GM21390 (cell line): ENCODE data around the gene BCR.

Source experiments
- ATAC-seq: cut with Tn5 transposase; IDR thresholded peaks from one replicate; pipeline ENCODE4 v1.9.1; 2021; ENCODE audit not compliant: unreplicated experiment

The BCR gene

GRCh38 chr22:23215294-23216241, 35.3 kb downstream of the BCR start:
- ATAC-seq, result no peak

DNA sequence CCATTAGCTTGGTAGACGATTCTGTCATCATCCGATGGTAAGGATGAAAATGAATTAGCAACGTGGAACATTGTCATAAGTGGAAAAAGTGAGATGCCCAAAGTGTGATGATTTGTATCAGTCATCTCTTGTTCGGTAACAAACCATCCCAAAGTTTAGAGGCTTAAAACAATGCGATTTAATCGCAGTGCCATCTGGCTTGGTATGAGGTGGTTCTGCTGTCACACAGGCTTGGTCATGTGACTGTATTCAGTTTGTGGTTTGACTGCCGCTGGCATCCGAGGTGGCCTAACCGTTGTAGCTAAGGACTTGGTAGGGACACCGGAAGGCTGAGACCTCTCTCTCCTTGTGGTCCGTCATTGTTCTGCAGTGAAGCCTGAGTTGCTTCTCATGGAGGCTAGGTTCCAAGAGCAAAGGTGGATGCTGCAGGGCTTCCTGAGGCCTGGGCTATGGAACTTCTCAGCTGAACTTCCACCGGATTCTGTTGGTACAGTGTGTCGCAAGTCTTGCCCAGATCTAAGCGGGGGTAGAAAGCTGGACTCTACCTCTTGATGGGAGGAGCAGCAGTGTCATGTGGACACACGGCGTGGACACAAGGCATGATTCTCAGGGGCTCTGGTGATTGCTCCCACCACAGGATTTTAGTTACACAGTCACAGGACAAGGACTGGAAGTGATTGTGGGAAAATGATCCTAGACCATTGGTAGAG, 36.3 kb downstream of the BCR start:
- ATAC-seq, result no peak

DNA sequence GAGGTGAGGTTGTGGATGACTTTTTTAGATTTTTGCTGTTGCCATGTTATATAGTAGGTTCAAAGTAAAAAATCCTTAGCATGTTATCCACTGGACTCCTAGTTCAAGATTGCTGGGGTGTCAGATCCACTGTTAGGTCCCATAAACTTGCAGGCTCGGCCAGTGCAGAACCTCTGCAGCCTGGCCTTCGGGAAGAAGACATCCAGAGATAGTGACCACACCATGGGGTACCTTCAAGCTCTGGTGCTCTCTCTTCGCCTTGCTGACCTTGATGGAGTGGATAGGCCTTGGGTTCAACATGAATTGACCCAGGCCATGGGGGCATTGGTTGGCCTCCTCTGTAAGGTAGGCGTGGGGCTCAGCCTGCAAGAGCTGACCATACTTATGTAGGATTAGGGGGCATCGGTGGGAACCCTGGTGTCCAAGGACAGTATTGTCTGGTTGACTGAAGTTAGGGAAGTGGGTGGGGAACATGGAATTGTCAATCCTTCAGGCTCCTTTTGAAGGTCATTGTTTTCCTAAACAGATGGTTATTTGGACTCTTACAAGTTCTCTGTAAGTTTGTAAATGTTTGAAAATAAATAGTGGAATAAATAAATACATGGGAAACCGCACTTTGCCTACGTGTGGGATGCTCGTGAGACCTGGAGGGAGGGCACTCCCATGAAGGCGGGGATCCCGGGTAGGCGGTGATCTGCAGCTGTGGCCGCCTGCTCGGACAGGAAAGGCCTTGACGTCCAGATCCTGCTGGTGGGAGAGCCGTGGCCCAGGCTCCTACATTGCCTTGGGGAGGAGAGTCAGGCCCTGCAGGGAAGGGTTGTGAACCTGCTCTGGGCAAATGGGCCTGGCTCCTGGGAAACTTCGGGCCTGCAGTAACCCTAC, 37.1 kb downstream of the BCR start:
- no peak for ATAC-seq

- ATAC-seq, result no peak
Observed at GRCh38 chr22:23218053-23218866, 38.0 kb downstream of the BCR start.

- no peak for ATAC-seq
Observed at GRCh38 chr22:23218867-23219251, 38.5 kb downstream of the BCR start.

GRCh38 chr22:23219317-23219716, 39.0 kb downstream of the BCR start:
- ATAC-seq, result no peak

GRCh38 chr22:23219822-23220484, 39.6 kb downstream of the BCR start:
- ATAC-seq, result no peak

DNA sequence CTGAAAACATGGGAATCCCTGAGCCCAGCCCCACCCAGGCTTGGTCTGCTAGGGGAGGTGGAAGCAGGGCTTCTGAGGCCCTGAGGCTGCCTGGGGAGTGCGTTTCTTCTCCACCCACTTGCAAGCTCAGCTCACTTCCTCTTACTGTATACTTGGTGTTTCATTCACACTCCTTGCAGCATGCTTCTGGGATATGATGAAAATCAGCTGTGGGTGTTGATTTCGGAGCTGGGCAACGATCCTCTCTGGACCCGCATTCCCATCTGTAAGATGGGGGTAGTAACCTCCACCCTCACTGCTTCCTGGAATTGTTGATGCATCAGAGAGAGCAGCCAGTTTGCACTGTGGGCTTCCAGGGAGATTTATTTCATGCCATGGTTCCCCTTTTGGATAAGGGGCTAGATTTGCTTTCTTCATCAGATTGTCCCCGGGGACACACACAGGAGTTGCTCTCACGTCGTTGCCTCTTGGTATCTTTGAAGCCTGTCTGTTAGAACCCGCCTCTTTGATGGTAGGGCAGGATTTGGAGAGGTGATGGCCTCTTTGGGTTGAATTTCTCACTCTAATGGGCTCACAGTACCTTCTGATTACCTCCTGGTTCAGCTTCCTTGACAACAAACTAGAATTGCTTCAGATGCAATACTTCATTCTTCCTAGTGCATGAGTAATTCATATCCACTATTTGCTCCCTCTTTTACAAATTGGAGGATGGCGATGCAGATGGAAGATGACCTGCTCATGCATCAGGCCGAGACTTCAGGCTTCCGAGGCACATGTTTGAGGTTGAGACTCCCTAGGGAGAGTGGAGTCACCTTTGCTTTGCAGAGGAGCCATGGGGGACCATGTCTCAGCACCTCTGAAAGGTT, 40.4 kb downstream of the BCR start:
- ATAC-seq, result no peak

GRCh38 chr22:23221351-23221804, 41.1 kb downstream of the BCR start:
- no peak for ATAC-seq

GRCh38 chr22:23222033-23222792, 41.9 kb downstream of the BCR start:
- ATAC-seq, result no peak

GRCh38 chr22:23222793-23223568, 42.7 kb downstream of the BCR start:
- ATAC-seq, result no peak

DNA sequence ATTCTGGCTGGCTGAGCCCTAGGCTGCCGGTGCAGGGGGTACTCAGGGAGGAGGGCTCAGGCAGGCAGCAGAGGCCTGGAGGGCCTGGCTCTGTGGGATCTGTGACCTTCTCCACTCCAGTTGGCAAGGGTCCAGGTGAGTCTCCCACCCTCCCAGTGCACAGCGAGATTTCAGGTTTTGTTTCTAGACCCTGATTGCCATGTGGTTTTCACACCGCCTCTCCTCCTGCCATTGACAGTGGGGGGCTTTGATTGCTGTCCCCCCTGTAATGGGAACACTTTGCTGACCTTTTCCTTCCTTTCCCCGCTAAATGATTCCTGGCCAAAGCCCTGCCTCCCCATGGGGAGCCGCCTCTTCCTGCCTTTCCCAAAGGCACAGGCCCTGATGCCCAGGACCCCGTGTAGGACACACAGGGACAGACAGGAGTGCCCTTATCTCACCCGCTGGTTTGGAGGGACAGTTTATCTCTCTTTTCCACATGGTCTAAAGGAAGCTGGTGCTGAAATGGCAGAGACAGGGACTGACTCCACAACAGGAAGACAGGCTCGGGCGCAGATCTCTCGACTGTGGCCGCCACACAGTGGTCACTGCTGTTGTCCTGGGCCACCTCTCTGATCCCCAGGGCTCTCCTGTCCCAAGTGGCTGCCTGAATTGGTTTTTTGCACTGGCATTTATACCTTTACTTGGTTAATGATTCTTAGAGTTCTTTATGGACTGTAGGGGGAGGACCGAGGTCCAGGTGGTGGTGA, 43.4 kb downstream of the BCR start:
- ATAC-seq, result no peak

DNA sequence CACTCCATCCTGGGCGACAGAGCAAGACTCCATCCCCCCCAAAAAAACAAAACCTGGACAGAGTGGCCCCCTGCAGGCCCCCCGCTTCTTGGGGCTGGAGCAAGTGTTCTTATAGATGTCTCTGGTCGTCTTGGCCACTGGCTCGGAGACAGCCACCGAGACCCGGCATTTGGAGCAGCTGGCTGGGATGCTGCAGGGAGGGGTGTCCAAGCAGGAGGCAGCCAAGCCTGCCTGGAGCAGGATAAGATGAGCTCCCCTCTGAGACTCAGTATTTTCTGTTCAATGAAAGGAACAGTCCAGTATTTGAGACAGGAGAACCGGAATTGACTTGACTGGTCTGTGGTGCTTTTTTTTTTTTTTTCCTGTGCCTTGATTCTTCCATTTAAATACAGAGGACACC, 44.5 kb downstream of the BCR start:
- ATAC-seq, result no peak

DNA sequence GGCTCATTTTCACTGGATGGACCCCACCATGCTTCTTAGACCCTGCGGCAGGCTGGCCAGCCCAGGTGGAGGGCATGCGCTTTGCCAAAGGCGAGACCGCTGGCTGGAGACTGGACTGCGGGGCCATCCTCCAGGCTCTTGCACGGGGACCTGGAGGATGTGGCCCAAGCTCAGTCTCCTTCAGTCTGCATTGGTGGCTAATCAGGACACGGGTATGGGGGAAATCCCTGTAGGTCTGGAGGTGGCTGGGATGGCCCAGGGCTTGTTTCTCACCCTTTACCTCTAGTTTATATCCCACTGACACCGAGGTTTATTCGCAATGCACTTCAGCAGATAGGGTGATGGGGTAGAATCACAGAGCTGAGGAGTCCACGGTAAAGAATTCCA, 45.0 kb downstream of the BCR start:
- no peak for ATAC-seq

DNA sequence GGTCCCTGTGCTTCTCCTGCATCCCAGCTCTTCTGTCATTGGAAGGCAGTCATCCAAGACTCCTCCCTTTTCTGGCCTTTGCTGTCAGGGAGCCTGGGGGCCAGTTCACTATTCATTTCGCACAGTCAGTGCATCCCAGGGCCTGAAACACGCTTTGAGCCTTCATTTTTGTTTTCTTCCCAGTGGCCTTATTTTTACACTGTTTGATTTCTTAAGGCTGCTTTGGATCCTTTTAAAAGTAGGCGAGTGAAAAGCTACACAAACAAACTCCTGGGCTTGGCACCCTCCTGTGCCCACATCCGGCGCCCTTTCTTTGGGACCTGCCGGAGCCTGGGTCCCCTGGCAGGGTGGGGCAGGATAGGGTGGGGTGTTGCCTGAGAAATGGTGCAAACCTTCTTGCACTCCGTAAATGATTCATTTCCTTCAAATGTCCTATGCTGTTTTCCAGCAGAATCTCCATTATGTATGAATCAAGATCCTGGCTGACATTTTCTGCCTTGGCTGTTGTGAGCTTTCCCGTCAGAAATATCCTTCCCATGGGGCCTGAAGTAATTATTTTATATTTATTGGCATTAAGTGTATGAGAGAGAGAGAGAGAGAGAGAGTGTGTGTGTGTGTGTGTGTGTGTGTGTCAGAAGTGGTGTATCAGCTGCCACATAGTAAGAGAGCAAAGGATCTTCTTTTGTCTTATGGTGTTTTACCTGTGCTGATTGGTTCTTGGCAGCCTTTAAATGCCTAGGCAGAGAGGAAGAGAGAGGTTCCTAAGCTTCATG, 45.6 kb downstream of the BCR start:
- ATAC-seq, result no peak

DNA sequence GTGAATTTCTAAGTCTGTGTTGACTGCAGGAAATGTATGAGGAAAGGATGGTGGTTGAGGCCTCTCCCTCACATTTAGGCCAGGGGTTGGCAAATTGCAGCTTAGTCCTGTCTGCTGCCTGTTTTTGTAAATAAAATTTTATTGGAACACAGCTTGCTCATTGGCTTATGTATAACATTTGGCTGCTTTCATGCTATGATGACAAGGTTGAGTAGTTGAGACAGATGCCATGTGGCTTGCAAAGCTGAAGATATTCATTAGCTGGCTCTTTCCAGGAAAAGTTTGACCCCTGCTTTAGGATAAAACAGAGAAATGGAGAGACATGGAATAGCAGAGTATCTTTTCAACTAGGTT, 46.2 kb downstream of the BCR start:
- ATAC-seq, result no peak
